ENCODE results near the gene MDFI. TPM values are rescaled to one million over a fixed set of nuclear protein-coding genes. Genes with fewer than 3 reads are reported as not detected.

The MDFI gene
- total and polyA plus RNA-seq, 2 donors: 6.2 to 7.8 TPM

DNA sequence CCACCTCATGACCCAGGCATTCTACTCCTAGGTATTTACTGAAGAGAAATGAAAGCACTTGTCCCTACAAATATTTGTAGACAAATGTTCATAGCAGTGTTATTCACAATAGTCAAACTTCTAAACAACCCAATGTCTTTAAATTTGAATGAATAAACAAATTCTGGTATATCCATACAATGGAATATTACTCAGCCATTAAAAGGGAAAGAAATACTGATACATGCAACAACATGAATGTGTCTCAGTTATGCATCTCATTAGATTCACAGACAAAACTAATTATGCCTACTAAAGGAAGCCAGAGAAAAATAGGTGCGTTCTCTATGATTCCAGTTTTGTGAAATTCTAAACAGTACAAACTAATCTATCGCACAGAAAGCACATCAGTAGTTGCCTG lies 30.7 kb downstream of the MDFI start:
- WGBS: over 99% methylated on average over 2 of the region's 2 CpGs
- Histone ChIP-seq H3K36me3 (ENCODE audit: control insufficient read depth in 2 of 2, insufficient read depth in 2 of 2, low read length in 1 of 2) (no peaks in the 10 kb centered on the region), H3K9me3 (ENCODE audit: control insufficient read depth in 2 of 2, insufficient read depth in 1 of 2, low read length in 1 of 2) (no peaks in the 10 kb centered on the region), H3K27ac (ENCODE audit: low read depth in 1 of 2, low read length in 1 of 2) (no peak overlapping the region), H3K27me3 (ENCODE audit: control insufficient read depth in 2 of 2, insufficient read depth in 1 of 2, low read length in 1 of 2) (peaks cover 0 to 6% of the 10 kb centered on the region in 2 donors), H3K4me3 (ENCODE audit: low read length in 2 of 2) (no peak overlapping the region), H3K4me1 (ENCODE audit: control insufficient read depth in 2 of 2, insufficient read depth in 2 of 2, low read length in 2 of 2) (no peaks in the 10 kb centered on the region)
- DNase-seq (ENCODE audit: low read depth in 6 of 9, low spot score in 9 of 9): no peak

DNA sequence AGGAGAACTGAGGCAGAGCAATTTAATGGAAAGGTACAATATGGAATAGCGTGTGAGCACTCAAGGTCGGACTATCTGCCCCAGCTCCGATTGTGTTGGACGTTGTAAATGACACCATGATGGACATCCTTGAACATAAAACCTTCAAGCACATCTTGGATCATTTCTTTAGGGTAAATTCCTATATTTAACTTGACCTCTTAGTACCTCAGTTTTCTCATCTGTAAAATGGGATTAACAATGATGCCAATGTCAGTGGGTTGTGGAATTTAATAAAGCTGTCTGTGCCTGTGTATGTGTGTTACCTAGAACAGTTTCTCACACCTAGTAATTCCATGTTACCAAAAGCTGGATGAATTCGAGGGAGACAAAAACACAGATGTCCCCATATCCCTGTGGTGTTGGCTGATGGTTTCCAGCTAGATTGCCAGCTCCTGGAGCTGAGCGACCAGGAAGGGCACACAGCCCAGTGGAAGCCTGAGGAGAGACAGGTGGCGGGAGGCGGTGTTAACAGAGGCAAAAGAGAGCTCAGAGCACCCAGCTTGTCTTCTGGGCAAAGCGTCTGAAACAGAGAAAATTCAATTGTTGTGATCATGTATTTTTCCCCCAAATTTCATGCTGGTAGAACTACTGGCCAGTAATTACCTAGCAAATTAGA lies 32.6 kb downstream of the MDFI start:
- H3K9me3 ChIP-seq (ENCODE audit: control insufficient read depth in 2 of 2, insufficient read depth in 1 of 2, low read length in 1 of 2): no peaks in the 10 kb centered on the region
- no peak overlapping the region for H3K4me3 ChIP-seq (ENCODE audit: low read length in 2 of 2)
- H3K36me3 ChIP-seq (ENCODE audit: control insufficient read depth in 2 of 2, insufficient read depth in 2 of 2, low read length in 1 of 2): no peaks in the 10 kb centered on the region
- H3K27me3 ChIP-seq (ENCODE audit: control insufficient read depth in 2 of 2, insufficient read depth in 1 of 2, low read length in 1 of 2): peaks cover 0 to 9% of the 10 kb centered on the region in 2 donors
- H3K4me1 ChIP-seq (ENCODE audit: control insufficient read depth in 2 of 2, insufficient read depth in 2 of 2, low read length in 2 of 2): no peaks in the 10 kb centered on the region
- no peak overlapping the region for H3K27ac ChIP-seq (ENCODE audit: low read depth in 1 of 2, low read length in 1 of 2)
- WGBS: 97% methylated on average over 9 of the region's 9 CpGs
- DNase-seq (ENCODE audit: low read depth in 6 of 9, low spot score in 9 of 9): no peak

DNA sequence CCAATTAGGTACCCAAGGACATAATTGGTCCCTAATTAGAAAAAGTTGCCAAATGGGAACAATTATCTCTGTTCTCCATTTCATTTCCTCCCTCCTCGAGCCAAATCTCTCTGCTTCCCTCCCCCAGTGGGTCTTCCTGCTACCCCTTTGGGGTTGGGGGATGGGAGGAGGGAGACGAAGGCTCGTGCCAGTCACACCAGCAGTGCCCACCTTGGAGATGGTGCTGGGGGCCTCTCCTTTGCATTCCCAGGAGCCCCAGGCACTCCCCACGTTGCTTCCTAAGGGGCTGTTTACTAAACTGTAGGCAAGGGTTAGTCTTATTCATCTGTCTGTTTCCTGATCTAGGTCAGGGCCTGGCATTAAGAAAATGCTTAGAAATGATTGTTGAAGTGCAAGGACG lies 33.1 kb downstream of the MDFI start:
- Histone ChIP-seq H3K9me3 (ENCODE audit: control insufficient read depth in 2 of 2, insufficient read depth in 1 of 2, low read length in 1 of 2) (no peaks in the 10 kb centered on the region), H3K4me1 (ENCODE audit: control insufficient read depth in 2 of 2, insufficient read depth in 2 of 2, low read length in 2 of 2) (no peaks in the 10 kb centered on the region), H3K27me3 (ENCODE audit: control insufficient read depth in 2 of 2, insufficient read depth in 1 of 2, low read length in 1 of 2) (peaks cover 0 to 9% of the 10 kb centered on the region in 2 donors), H3K4me3 (ENCODE audit: low read length in 2 of 2) (no peak overlapping the region), H3K36me3 (ENCODE audit: control insufficient read depth in 2 of 2, insufficient read depth in 2 of 2, low read length in 1 of 2) (no peaks in the 10 kb centered on the region), H3K27ac (ENCODE audit: low read depth in 1 of 2, low read length in 1 of 2) (no peak overlapping the region)
- no peak for DNase-seq (ENCODE audit: low read depth in 6 of 9, low spot score in 9 of 9)
- 68% methylated on average over 5 of the region's 5 CpGs for WGBS

DNA sequence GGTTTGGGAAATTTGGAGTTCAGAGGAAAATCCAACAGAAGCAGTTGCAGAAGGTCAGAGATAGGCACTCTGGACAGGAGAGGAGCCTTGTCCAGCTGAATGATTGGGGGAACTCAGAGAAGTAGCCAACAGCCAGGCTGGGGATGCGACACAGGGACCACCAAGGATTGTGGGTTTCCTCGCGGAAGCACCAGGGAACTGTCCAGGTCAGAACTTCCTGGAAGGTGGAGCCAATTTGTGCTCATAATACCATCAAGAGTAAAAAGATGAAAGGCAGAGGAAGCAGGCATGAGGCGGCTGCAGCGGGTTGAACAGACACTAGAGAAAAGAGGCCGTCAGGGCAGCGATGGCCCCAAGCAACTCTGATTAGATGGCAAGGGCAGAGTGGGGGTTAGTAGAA lies 33.7 kb downstream of the MDFI start:
- 86% methylated on average over 7 of the region's 7 CpGs for whole genome bisulfite sequencing
- Histone ChIP-seq H3K4me3 (ENCODE audit: low read length in 2 of 2) (no peak overlapping the region), H3K27ac (ENCODE audit: low read depth in 1 of 2, low read length in 1 of 2) (no peak overlapping the region), H3K27me3 (ENCODE audit: control insufficient read depth in 2 of 2, insufficient read depth in 1 of 2, low read length in 1 of 2) (peaks cover 0 to 9% of the 10 kb centered on the region in 2 donors), H3K4me1 (ENCODE audit: control insufficient read depth in 2 of 2, insufficient read depth in 2 of 2, low read length in 2 of 2) (no peaks in the 10 kb centered on the region), H3K36me3 (ENCODE audit: control insufficient read depth in 2 of 2, insufficient read depth in 2 of 2, low read length in 1 of 2) (no peaks in the 10 kb centered on the region), H3K9me3 (ENCODE audit: control insufficient read depth in 2 of 2, insufficient read depth in 1 of 2, low read length in 1 of 2) (no peaks in the 10 kb centered on the region)
- no peak for DNase-seq (ENCODE audit: low read depth in 6 of 9, low spot score in 9 of 9)

DNA sequence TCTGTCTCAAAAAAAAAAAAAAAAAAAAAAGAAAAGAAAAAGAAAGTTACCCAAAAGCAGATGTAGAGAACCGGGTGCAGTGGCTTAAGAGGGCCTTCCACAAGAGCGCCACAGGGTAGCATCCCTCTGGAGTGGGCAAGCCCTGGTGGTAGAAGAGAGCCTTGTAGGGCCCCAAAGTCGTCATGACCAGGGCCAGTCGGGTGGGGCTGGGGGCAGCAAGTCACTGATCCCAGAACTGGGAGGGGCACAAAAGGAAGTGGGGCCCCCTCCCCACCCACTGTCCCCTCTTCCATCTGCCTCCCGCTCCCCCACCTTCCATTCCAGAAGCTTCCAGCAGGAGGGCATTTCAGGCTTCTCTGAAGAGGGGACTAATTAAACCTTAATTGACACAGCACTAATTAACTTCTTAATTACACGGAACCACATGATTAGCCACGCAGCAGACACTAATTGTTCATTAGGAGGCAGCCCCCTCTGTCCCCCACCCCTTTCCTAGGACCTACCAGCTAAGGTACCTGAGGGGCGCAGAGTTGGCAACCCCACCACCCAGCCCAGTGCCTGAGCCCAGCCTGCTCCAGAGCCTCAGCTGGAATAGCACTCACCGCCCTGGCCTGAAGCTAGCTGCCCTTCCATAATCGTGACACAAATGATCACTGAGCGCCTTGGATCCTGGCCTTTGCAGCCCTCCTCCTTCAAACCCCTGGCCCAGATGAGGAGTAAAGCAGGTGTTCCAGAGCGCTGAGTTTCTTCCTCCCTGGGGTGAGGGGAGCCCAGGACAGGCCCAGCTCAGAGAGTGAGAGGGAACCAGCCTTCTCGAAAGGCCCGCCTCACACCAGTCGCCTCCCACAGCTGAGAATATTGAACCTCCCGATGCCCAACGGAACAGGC lies 34.8 kb downstream of the MDFI start:
- Histone ChIP-seq H3K4me3 (ENCODE audit: low read length in 2 of 2) (no peak overlapping the region), H3K4me1 (ENCODE audit: control insufficient read depth in 2 of 2, insufficient read depth in 2 of 2, low read length in 2 of 2) (no peaks in the 10 kb centered on the region), H3K27me3 (ENCODE audit: control insufficient read depth in 2 of 2, insufficient read depth in 1 of 2, low read length in 1 of 2) (peaks cover 0 to 9% of the 10 kb centered on the region in 2 donors), H3K36me3 (ENCODE audit: control insufficient read depth in 2 of 2, insufficient read depth in 2 of 2, low read length in 1 of 2) (no peaks in the 10 kb centered on the region), H3K27ac (ENCODE audit: low read depth in 1 of 2, low read length in 1 of 2) (no peak overlapping the region), H3K9me3 (ENCODE audit: control insufficient read depth in 2 of 2, insufficient read depth in 1 of 2, low read length in 1 of 2) (no peaks in the 10 kb centered on the region)
- no peak for DNase-seq (ENCODE audit: low read depth in 6 of 9, low spot score in 9 of 9)
- WGBS: 94% methylated on average over 17 of the region's 17 CpGs

DNA sequence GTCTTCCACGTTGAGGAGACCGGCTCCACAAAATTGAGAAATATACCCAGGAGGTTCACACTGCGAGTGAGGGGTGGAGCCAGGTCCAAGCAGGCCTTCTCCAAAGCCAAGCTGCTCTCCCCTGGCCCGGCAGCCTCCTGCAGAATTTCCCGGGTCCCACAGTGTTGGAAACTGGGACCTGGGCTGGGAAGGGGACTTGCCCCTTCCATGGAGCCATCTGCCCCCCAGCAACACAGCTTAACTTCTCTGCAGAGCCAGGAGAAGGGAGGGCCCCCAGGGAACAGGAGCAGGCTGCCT lies 35.4 kb downstream of the MDFI start:
- Histone ChIP-seq H3K27ac (ENCODE audit: low read depth in 1 of 2, low read length in 1 of 2) (no peak overlapping the region), H3K36me3 (ENCODE audit: control insufficient read depth in 2 of 2, insufficient read depth in 2 of 2, low read length in 1 of 2) (no peaks in the 10 kb centered on the region), H3K4me1 (ENCODE audit: control insufficient read depth in 2 of 2, insufficient read depth in 2 of 2, low read length in 2 of 2) (no peaks in the 10 kb centered on the region), H3K9me3 (ENCODE audit: control insufficient read depth in 2 of 2, insufficient read depth in 1 of 2, low read length in 1 of 2) (no peaks in the 10 kb centered on the region), H3K4me3 (ENCODE audit: low read length in 2 of 2) (no peak overlapping the region), H3K27me3 (ENCODE audit: control insufficient read depth in 2 of 2, insufficient read depth in 1 of 2, low read length in 1 of 2) (peaks cover 0 to 9% of the 10 kb centered on the region in 2 donors)
- DNase-seq (ENCODE audit: low read depth in 6 of 9, low spot score in 9 of 9): no peak
- WGBS: 95% methylated on average over 5 of the region's 5 CpGs

DNA sequence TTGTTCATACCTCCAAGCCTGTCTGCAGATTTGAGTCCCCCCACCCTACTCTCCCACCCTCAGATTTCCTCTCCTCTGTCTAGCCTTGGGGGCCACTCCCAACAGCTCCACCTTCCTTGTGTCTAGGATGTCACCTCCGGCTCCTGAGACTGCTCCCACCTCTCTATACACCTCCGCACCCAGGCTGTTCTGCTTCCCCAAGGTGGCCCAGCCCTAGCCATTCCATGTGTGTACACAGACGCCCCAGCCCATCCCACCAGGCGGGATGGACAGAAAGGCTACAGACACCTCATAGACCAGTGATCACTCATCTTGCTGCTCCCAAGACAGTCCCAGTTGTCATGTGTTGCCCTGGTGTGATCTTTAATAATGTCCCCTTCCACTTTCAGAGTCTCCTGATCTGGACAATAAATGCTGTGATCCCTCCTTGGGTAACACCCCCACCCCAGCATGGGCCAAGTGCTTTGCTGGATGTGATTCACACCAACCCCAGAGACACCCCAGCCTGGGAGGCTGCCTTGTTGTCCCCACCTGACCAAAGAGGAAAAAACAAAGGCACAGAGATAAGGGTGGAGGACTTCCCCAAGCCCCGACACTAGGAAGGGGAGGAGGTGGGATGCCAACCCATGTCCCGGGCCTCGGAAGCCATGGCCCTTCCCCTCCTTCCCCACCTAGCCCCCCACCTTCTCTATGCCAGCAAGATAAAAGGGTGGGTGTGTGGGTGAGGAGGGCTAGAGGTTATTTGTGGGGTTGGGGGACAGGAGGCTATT lies 36.1 kb downstream of the MDFI start:
- Histone ChIP-seq H3K4me3 (ENCODE audit: low read length in 2 of 2) (no peak overlapping the region), H3K9me3 (ENCODE audit: control insufficient read depth in 2 of 2, insufficient read depth in 1 of 2, low read length in 1 of 2) (no peaks in the 10 kb centered on the region), H3K4me1 (ENCODE audit: control insufficient read depth in 2 of 2, insufficient read depth in 2 of 2, low read length in 2 of 2) (no peaks in the 10 kb centered on the region), H3K27ac (ENCODE audit: low read depth in 1 of 2, low read length in 1 of 2) (no peak overlapping the region), H3K36me3 (ENCODE audit: control insufficient read depth in 2 of 2, insufficient read depth in 2 of 2, low read length in 1 of 2) (no peaks in the 10 kb centered on the region), H3K27me3 (ENCODE audit: control insufficient read depth in 2 of 2, insufficient read depth in 1 of 2, low read length in 1 of 2) (peaks cover 0 to 9% of the 10 kb centered on the region in 2 donors)
- WGBS: 87% methylated on average over 7 of the region's 7 CpGs
- DNase-seq (ENCODE audit: low read depth in 6 of 9, low spot score in 9 of 9): no peak

DNA sequence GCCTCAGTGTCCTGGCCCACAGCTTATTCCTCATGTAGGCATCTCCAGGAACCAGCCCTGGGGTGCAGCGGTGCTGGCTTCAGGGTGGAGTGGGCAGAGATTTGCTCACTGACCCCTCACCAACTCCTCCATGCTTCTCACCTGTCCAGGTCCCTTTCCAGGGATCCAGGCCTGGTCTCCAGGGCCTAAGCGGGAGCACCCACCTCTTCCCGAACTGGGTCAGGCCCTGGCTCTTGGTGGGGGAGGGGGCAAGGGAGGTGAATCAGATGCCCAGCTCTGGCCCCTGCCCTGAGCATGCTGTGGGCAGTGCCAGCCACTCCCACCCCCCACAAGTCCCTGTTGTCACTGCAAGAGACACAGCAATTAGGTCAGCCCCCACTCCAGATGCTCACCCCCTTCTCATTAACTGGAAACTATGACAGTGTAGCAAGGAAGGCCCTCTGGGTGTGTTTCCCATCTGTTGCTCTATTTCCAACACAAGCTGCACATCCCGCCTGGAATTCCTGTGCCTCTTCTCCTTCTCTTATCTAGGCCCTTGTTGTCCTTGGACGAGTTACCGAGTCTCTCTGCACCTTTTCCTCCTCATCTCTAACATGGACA lies 37.0 kb downstream of the MDFI start:
- DNase-seq (ENCODE audit: low read depth in 6 of 9, low spot score in 9 of 9): no peak
- no peaks in the 10 kb centered on the region for H3K36me3 ChIP-seq (ENCODE audit: control insufficient read depth in 2 of 2, insufficient read depth in 2 of 2, low read length in 1 of 2)
- no peaks in the 10 kb centered on the region for H3K9me3 ChIP-seq (ENCODE audit: control insufficient read depth in 2 of 2, insufficient read depth in 1 of 2, low read length in 1 of 2)
- WGBS: 94% methylated on average over 6 of the region's 6 CpGs
- no peak overlapping the region for H3K4me3 ChIP-seq (ENCODE audit: low read length in 2 of 2)
- peaks cover 0 to 3% of the 10 kb centered on the region in 2 donors for H3K4me1 ChIP-seq (ENCODE audit: control insufficient read depth in 2 of 2, insufficient read depth in 2 of 2, low read length in 2 of 2)
- H3K27ac ChIP-seq (ENCODE audit: low read depth in 1 of 2, low read length in 1 of 2): no peak overlapping the region
- H3K27me3 ChIP-seq (ENCODE audit: control insufficient read depth in 2 of 2, insufficient read depth in 1 of 2, low read length in 1 of 2): peaks cover 0 to 9% of the 10 kb centered on the region in 2 donors
